K562 (cell line): Measurements from ENCODE around the gene SLC2A8. TPM values are rescaled to one million over a fixed set of nuclear protein-coding genes. Genes with fewer than 3 reads are reported as not detected.

Experiments
- ARNT ChIP-seq, 2 experiments: fragments of 450-650 bp; IDR thresholded peaks; 2 replicates each; pipeline ENCODE4 v1.6.1; 2016; ENCODE audit warnings: mild to moderate bottlenecking in 1 of 2
- CCNT2 ChIP-seq: IDR thresholded peaks from 2 replicates; pipeline ENCODE4 v1.6.1; 2011; ENCODE audit warnings: borderline replicate concordance, low read depth, mild to moderate bottlenecking, moderate library complexity, mixed read lengths, low read length; ENCODE audit not compliant: insufficient read length; ENCODE audit errors: extremely low read depth
- CEBPB ChIP-seq: fragments of 450-650 bp; IDR thresholded peaks from 2 replicates; pipeline ENCODE4 v1.6.1; 2016; ENCODE audit warnings: missing genetic modification characterization, missing compliant biosample characterization
- DMBX1 ChIP-seq: fragments of 250-450 bp; sonication (Bioruptor Pico); IDR thresholded peaks from 2 replicates; pipeline ENCODE4 v1.8.0; 2022; ENCODE audit warnings: inconsistent platforms, mild to moderate bottlenecking, moderate library complexity, borderline replicate concordance
- FOS ChIP-seq: IDR thresholded peaks from 3 replicates; pipeline ENCODE4 v1.6.1; 2011; ENCODE audit not compliant: insufficient read length; ENCODE audit errors: extremely low read depth
- NR2C2 ChIP-seq, 2 experiments: fragments of 200-800 bp in 1 of 2; sonication (Bioruptor generic) in 1 of 2; sonication (generic) in 1 of 2; formaldehyde crosslinking in 1 of 2; IDR thresholded peaks; 2 replicates each; pipeline versions ENCODE4 v1.6.1 to v1.8.0; 2016 to 2022; ENCODE audit warnings: mild to moderate bottlenecking in 1 of 2, missing compliant biosample characterization in 1 of 2, missing genetic modification characterization in 1 of 2, missing genetic modification reagents in 1 of 2
- NR4A1 ChIP-seq, 2 experiments: fragments of 250-450 bp in 1 of 2; fragments of 450-650 bp in 1 of 2; sonication (Bioruptor Pico) in 1 of 2; IDR thresholded peaks; 2 replicates each; pipeline versions ENCODE4 v1.4.0 to v1.6.1; 2016 to 2020; ENCODE audit warnings: mild to moderate bottlenecking in 2 of 2, missing compliant biosample characterization in 1 of 2, missing genetic modification characterization in 1 of 2, moderate library complexity in 1 of 2
- PHF20 ChIP-seq: fragments of 450-650 bp; IDR thresholded peaks from 2 replicates; pipeline ENCODE4 v1.6.1; 2018; ENCODE audit not compliant: partially characterized antibody
- REST ChIP-seq, 2 experiments: fragments of 450-650 bp; formaldehyde crosslinking in 1 of 2; IDR thresholded peaks; 2 replicates each; pipeline versions ENCODE4 v1.4.0 to v1.6.1; 2014 to 2020; ENCODE audit warnings: mild to moderate bottlenecking in 2 of 2, borderline replicate concordance in 1 of 2, low read depth in 1 of 2
- SAFB ChIP-seq: fragments of 200-400 bp; formaldehyde crosslinking; IDR thresholded peaks from 2 replicates; pipeline ENCODE4 v1.6.1; 2017; ENCODE audit warnings: low read depth, low read length, borderline replicate concordance
- SPI1 ChIP-seq: IDR thresholded peaks from 2 replicates; pipeline ENCODE4 v1.6.1; 2011; ENCODE audit warnings: low read depth, low read length, control low read depth, borderline replicate concordance
- TAL1 ChIP-seq: fragments of 450-650 bp; IDR thresholded peaks from 2 replicates; pipeline ENCODE4 v1.6.1; 2016; ENCODE audit warnings: mild to moderate bottlenecking
- ZNF41 ChIP-seq: fragments of 250-450 bp; sonication (Bioruptor Pico); conservative IDR thresholded peaks from 2 replicates; pipeline ENCODE4 v1.4.0; 2020; ENCODE audit warnings: mild to moderate bottlenecking
- polyA plus RNA-seq, 8 experiments: library from polyadenylated mRNA; depleted of rRNA in 4 of 8; stranded (reverse) in 5 of 8; unstranded in 3 of 8; fragments of >200 nt; fragmentation: Nextera tagmentation in 2 of 8; fragmentation: Illumina TruSeq in 1 of 8; extraction: Ambion mirVana in 2 of 8; extraction: Trizol in 1 of 8; gene quantifications; 2 replicates each; pipeline versions ENCODE4 v1.2.1 to v1.2.3, GENCODE V29; 2011 to 2014; ENCODE audit warnings: inconsistent platforms in 1 of 8, missing spikeins in 1 of 8
- total RNA-seq, 7 experiments: library from RNA; depleted of rRNA in 6 of 7; stranded (reverse); fragments of >200 nt in 6 of 7; fragmentation: Illumina TruSeq in 2 of 7; extraction: Trizol in 2 of 7; gene quantifications; 2 replicates each; pipeline versions ENCODE4 v1.2.1 to v1.2.3, GENCODE V29; 2011 to 2021; ENCODE audit warnings: low replicate concordance in 1 of 7
- TF ChIP-seq, protein P1 (sequence below), 3 experiments: fragments of 200-800 bp in 1 of 3; sonication (Bioruptor generic) in 1 of 3; sonication (generic) in 1 of 3; formaldehyde crosslinking in 1 of 3; IDR thresholded peaks; 2 replicates each; pipeline versions ENCODE4 v1.6.1 to v1.8.0; 2016 to 2022; ENCODE audit warnings: mild to moderate bottlenecking in 2 of 3, missing compliant biosample characterization in 2 of 3, missing genetic modification characterization in 2 of 3, missing genetic modification reagents in 1 of 3

SLC2A8 gene
- total and polyA plus RNA-seq, 9 of the 15 experiments (the other 6 are each of a cell fraction or from before 2014, with no cell fraction given), result 0.13 to 12.9 (median 5.2) TPM

GRCh38 chr9:127455324-127455992 is 58.5 kb downstream of the SLC2A8 start (continued):
- peak; percentile 85 for TF ChIP-seq PHF20
- TF ChIP-seq FOS, result no peak
- no peak for TF ChIP-seq ARNT (IDR thresholded peaks at IDR 0.05)
- no peak for TF ChIP-seq NR2C2 (CRISPR knock-in tag; IDR thresholded peaks at IDR 0.05)
- no peak for TF ChIP-seq NR2C2 (tag; IDR thresholded peaks at IDR 0.05)
- no peak for TF ChIP-seq NR4A1 (CRISPR knock-in tag; IDR thresholded peaks at IDR 0.05)
- no peak for TF ChIP-seq NR4A1 (tag; IDR thresholded peaks at IDR 0.05)
- no peak for TF ChIP-seq CCNT2
- TF ChIP-seq, protein P1, sequence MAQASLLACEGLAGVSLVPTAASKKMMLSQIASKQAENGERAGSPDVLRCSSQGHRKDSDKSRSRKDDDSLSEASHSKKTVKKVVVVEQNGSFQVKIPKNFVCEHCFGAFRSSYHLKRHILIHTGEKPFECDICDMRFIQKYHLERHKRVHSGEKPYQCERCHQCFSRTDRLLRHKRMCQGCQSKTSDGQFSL (CRISPR knock-in tag; IDR thresholded peaks at IDR 0.05), result no peak
- TF ChIP-seq, protein P1 (tag; IDR thresholded peaks at IDR 0.05), result no peak
- 0 out of 2 replicates have a peak, but pooled peaks have one; percentile 20 for TF ChIP-seq TAL1
- no peak for TF ChIP-seq SPI1
- peak; percentile 65 for TF ChIP-seq CEBPB (tag)
- TF ChIP-seq ZNF41 (CRISPR knock-in tag), result no peak
- no peak for TF ChIP-seq DMBX1 (CRISPR knock-in tag)
- no peak for TF ChIP-seq REST (IDR thresholded peaks at IDR 0.05; ENCODE audit: borderline replicate concordance)
- TF ChIP-seq REST (CRISPR knock-in tag; IDR thresholded peaks at IDR 0.05; ENCODE audit: low read depth), result no peak
- TF ChIP-seq SAFB, result no peak
